ENCODE measurements around the gene C8G.

Gene C8G

GRCh38 chr9:136949817-136950655, 5.0 kb downstream of the C8G start:
- TF ChIP-seq GATA2 (IDR thresholded peaks at IDR 0.05; ENCODE audit: low read depth, low read length) (no peak), GATA3 (IDR thresholded peaks at IDR 0.05; ENCODE audit: low read depth, low read length) (no peak)

DNA sequence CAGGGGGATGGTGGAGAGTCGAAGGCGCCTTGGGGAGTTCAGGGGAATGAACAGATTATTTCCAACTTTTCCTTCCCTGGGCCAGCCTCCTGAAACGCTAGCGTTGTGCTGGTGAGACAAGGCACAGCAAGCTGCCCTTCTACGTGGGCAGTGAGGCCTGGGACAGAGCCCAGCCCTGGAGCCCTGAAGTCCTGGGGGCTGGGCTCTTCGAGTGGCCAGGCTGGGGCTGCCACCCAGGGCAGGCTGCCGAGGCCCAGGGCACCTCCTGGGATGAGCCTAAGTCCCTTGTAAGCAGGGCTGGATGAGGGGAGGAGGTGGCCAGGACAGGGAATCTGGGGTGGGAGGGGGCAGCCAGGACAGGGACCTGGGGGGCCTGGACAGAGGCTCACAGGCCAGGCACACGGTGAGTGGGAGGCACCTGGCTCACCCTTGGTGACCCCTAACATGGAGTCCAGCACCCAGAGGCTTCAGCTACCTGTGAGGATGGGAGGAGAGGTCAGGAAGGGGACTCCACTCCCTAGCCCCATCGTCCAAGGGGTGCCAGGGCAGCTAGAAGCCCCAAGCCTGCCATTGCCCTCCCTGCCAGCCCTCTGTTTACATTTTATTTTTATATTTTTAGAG, 5.7 kb downstream of the C8G start:
- TF ChIP-seq GATA2 (IDR thresholded peaks at IDR 0.05; ENCODE audit: low read depth, low read length): no peak
- TF ChIP-seq GATA3 (IDR thresholded peaks at IDR 0.05; ENCODE audit: low read depth, low read length): no peak

DNA sequence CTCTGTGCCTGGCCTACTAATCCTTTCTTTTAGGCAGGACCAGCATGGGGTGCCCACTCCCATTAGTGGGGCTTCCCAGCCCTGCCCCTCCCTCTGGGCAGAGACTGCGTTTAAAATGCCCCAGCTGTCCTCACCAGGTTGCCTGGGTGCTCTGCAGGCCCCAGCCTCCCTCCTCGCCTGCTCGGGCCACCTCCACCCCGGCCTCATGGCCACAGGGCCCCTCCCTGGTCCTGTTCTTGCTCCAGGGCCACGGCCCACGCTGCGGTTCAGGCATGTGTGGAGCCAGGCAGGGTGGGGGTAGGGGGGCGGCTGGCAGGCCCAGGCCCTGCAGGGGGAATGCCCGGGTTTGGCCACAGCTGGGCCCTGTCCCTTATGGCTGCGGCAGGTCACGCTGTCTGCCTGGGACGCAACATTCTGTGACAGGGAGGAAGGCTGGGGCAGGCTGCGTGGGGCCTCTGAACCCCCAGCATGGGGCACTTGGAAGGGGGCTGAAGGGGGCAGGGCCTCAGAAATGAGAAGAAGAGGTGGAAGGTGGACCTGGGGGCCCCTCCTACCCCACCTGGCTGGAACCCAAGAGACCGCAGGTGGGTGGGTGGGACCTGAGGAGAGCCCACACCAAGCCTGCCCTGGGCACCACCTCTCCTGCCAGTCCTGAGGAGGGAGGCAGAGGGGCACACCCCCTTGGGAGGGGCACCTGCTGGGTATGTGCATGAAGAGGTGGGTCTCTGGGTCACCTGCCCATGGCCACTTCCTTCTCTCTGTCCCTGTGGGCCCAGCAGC, 6.7 kb downstream of the C8G start, which contains the start of gene LCN12:
LCN12 (plus strand) TSS at position 733 of the 780 bp plus-strand sequence. CDS start 55 bp downstream, outside the sequence.
- no peak for TF ChIP-seq GATA2 (IDR thresholded peaks at IDR 0.05; ENCODE audit: low read depth, low read length)

DNA sequence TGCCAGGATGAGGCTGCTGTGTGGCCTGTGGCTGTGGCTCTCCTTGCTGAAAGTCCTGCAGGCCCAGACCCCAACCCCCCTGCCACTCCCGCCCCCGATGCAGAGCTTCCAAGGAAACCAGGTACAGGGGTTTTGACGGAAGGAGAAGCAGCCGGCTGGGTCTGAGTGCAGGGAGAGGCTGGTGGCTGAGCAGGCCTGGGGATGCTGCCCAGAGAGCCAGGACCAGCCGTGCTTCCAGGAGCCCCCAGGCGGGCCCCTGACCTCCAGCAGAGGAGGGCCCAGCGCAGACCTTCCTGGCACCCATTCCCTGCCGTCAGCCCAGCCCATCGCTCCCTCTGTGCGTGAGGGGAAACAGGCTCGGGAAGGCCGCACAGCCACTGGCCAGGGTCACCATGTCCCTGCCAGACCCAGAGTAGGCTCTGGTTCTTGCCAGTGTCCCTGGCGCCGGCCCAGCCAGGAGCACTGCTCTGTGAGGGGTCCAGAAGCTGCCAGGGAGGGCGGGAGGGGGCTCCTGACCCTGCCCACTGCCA, 7.3 kb downstream of the C8G start:
- TF ChIP-seq GATA2 (IDR thresholded peaks at IDR 0.05; ENCODE audit: low read depth, low read length) (no peak), GATA3 (IDR thresholded peaks at IDR 0.05; ENCODE audit: low read depth, low read length) (no peak)

DNA sequence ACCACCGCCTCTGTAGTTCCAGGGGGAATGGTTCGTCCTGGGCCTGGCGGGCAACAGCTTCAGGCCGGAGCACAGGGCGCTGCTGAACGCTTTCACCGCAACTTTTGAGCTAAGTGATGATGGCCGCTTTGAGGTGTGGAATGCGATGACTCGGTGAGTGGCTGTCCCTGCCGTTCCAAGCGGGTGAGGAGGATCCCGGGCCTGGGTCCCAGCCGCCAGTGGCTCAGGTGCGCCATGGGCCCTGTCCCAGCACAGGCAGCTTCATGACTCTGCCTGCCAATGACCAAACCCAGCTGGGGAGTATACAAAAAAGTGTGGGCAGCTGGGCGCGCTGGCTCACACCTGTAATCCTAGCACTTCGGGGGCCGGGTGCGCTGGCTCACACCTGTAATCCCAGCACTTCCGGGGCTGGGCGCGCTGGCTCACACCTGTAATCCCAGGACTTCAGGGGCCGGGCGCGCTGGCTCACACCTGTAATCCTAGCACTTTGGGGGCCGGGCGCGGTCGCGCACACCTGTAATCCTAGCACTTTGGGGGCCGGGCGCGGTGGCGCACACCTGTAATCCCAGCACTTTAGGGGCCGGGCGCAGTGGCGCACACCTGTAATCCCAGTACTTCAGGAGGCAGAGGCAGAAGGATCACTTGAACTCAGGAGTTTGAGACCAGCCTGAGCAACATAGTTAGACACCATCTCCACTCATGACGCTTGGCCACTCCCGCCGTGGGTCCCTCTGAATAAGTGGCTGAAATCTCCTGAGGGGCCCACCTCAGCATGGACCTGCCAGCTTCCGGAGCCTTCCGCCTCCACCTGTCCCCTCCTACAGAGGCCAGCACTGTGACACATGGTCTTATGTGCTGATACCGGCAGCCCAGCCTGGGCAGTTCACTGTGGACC, 8.1 kb downstream of the C8G start:
- TF ChIP-seq GATA2 (IDR thresholded peaks at IDR 0.05; ENCODE audit: low read depth, low read length): no peak
- TF ChIP-seq GATA3 (IDR thresholded peaks at IDR 0.05; ENCODE audit: low read depth, low read length): no peak

- no peak for TF ChIP-seq GATA3 (IDR thresholded peaks at IDR 0.05; ENCODE audit: low read depth, low read length)
- no peak for TF ChIP-seq GATA2 (IDR thresholded peaks at IDR 0.05; ENCODE audit: low read depth, low read length)
Observed at GRCh38 chr9:136953771-136954269, 8.8 kb downstream of the C8G start.

- TF ChIP-seq GATA2 (IDR thresholded peaks at IDR 0.05; ENCODE audit: low read depth, low read length): no peak
- TF ChIP-seq GATA3 (IDR thresholded peaks at IDR 0.05; ENCODE audit: low read depth, low read length): no peak
Observed at GRCh38 chr9:136954270-136955083, 9.4 kb downstream of the C8G start.

DNA sequence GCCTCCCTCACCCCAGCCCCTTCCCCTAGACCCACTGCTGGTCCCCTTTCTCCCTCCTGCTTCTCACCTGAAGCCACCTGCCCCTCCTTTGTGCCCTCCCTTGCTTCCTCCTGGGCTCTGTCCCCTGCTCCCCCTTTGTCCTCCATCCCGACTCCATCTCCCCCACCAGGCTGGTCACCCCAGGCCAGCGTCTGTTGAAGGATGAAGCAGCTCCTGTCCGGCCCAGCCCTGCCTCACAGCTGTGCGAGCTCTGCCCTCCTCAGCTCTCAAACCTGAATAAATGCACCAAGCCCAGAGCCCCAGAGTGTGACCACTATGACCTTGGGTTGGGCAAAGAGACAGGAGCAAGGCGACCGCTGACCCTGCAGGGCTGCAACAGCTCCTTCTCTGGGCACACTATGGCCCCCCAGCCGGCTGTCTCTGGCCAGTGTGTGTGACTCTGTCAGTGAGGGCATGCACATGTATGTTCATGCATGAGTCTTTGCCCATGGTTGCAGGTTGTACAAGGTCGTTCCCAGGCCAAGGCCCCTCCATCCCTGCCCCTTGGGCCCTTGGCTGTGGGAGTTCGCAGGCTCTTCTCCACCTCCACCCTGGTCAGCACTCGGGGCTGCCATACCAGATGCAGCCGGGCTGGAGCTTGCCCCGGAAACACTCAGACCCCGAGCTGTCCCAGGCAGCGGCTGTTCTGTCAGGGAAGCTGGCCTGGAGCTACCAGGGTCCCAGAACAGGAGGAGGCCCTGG, 10.3 kb downstream of the C8G start:
- TF ChIP-seq GATA3 (IDR thresholded peaks at IDR 0.05; ENCODE audit: low read depth, low read length): no peak
- TF ChIP-seq GATA2 (IDR thresholded peaks at IDR 0.05; ENCODE audit: low read depth, low read length): no peak

GRCh38 chr9:136955943-136956335, 10.9 kb downstream of the C8G start:
- no peak for TF ChIP-seq GATA3 (IDR thresholded peaks at IDR 0.05; ENCODE audit: low read depth, low read length)
- no peak for TF ChIP-seq GATA2 (IDR thresholded peaks at IDR 0.05; ENCODE audit: low read depth, low read length)

DNA sequence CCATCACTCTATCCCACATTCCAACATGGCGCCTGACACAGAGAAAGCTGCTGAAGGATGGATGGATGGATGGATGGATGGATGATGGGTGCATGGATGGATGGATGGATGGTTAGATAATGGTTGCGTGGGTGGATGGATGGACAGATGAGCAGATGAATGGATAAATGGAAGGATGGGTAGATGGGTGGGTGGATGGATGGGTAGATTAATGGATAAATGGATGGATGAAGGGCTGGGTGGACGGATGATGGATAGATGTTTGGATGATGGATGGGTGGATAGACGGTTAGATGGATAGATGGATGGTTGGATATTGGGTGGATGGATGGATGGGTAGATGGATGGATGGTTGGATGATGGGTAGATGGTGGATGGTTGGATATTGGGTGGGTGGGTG, 11.6 kb downstream of the C8G start:
- TF ChIP-seq GATA2 (IDR thresholded peaks at IDR 0.05; ENCODE audit: low read depth, low read length): no peak
- TF ChIP-seq GATA3 (IDR thresholded peaks at IDR 0.05; ENCODE audit: low read depth, low read length): no peak

DNA sequence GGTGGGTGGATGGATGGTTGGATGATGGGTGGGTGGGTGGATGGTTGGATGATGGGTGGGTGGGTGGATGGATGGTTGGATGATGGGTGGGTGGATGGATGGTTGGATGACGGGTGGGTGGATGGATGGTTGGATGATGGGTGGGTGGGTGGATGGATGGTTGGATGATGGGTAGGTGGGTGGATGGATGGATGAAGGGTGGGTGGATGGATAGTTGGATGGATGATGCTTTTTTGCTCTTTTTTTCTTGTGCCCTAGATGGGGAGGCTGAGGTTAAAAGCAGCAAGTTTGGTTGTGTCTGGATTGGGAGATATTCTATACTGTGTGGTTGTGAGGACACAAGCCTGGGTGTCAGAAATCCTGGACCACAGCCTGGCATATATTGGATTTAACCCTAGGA, 12.4 kb downstream of the C8G start:
- TF ChIP-seq GATA2 (IDR thresholded peaks at IDR 0.05; ENCODE audit: low read depth, low read length) (no peak), GATA3 (IDR thresholded peaks at IDR 0.05; ENCODE audit: low read depth, low read length) (no peak)

DNA sequence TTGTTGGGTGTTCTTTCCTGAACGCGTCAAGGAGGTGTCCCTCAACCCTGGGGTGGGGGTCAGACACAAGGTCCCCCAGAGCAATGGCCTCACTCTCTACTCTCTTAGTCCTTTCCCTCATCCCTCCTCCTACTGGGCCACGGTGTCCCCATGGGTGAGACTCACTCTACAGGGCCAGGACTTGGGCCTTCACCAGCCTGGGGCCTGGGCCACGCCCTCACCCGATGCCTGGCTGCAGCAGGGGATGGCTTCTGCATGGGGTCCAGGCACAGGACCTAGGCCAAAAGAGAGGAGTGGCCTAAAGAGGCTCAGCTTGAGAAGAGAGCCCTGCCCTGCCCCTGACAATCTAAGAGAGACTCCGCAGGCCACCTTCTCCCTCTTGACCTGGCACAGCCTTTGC, 12.9 kb downstream of the C8G start:
- no peak for TF ChIP-seq GATA3 (IDR thresholded peaks at IDR 0.05; ENCODE audit: low read depth, low read length)
- no peak for TF ChIP-seq GATA2 (IDR thresholded peaks at IDR 0.05; ENCODE audit: low read depth, low read length)

Measured in SH-SY5Y (cell line).